GM12801 (cell line): ENCODE measurements around the gene DOCK10.

Experiments used
- TF ChIP-seq, protein P1 (sequence below): IDR thresholded peaks from one replicate; pipeline ENCODE4 v1.5.1; 2011; ENCODE audit warnings: control low read depth; ENCODE audit not compliant: insufficient read length; ENCODE audit errors: extremely low read depth

Gene DOCK10

DNA sequence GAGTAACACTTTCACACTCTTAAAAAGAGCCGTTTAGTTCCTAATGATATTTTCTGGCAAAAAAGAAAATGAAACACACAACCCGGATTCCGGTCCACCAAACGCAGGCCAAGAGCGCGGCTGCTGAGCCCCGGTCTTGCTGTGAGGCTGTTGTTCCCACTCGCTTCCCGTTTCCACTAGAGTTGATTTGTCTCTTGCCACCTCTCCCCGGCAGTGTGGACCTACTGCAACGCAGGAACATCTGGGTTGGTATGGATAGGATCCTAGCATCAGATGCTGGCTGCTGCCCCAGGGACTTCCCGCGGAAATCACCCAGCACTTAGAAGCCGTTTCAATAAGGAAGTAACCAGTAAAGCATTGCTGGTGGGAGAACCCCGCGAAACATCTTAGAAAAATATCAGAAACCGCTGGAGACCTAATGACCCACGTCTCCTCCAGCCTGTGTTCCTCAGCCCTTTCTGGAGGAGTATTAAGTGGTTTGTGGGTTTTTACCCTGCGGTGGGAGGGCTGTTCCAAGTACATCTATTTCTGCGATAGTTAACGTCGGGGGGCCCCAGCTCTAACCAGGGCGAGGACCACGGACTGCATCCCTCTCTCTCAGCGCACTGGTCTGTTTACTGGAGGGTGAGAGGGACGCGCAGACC, 939 bp downstream of the DOCK10 start:
- TF ChIP-seq, protein P1, sequence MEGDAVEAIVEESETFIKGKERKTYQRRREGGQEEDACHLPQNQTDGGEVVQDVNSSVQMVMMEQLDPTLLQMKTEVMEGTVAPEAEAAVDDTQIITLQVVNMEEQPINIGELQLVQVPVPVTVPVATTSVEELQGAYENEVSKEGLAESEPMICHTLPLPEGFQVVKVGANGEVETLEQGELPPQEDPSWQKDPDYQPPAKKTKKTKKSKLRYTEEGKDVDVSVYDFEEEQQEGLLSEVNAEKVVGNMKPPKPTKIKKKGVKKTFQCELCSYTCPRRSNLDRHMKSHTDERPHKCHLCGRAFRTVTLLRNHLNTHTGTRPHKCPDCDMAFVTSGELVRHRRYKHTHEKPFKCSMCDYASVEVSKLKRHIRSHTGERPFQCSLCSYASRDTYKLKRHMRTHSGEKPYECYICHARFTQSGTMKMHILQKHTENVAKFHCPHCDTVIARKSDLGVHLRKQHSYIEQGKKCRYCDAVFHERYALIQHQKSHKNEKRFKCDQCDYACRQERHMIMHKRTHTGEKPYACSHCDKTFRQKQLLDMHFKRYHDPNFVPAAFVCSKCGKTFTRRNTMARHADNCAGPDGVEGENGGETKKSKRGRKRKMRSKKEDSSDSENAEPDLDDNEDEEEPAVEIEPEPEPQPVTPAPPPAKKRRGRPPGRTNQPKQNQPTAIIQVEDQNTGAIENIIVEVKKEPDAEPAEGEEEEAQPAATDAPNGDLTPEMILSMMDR = no peak

DNA sequence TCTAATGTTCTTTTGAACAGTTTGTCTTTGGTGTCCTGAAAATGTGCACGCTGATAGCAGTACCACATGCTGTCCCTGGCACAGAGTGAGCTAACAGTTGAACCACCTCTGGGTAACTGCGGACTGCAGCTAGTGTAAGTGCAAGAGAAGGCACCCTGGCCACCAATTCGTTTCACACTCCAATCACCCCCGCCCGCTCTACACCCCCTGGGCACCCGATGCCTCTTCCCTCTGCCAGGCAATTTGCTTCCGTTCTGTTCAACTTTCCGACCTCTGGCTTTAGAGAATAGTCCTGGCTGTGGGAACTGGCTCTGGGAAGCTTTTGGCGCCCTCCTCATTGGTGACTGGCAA, 1.4 kb downstream of the DOCK10 start:
- TF ChIP-seq, protein P1 = no peak

DNA sequence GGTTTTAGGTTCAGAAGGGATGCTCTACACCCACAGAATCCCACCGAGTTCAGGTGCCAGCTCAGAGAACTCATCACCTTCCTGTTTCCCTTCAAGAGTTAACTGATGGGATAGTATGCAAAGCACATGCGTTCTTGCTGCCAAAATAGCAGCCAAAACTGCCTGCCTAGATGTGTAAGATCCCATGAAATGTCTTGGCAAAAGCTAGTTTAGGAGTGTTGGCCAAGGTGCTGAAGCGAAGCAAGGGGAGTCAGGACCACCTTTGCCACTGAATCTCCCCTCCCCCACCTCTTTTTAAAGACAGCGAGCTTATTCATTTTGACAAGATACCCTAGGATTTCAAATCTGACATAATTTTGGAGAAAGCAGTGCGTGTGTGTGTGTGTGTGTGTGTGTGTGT, 2.1 kb downstream of the DOCK10 start:
- TF ChIP-seq, protein P1 = no peak

DNA sequence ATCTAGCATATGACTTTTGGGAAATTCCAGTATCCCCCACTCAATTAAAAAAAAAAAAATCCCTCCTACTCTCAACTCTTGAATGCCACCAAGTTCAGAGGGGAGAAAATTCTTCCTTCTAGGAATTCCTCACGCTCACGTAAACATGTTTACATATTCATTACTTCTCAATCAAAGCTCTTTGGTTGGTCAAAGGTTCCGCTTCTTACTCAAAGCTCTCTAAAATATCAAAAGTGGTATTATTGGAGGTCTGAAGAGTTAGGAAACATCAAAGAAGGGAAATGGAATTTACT, 4.1 kb downstream of the DOCK10 start:
- TF ChIP-seq, protein P1 = no peak

DNA sequence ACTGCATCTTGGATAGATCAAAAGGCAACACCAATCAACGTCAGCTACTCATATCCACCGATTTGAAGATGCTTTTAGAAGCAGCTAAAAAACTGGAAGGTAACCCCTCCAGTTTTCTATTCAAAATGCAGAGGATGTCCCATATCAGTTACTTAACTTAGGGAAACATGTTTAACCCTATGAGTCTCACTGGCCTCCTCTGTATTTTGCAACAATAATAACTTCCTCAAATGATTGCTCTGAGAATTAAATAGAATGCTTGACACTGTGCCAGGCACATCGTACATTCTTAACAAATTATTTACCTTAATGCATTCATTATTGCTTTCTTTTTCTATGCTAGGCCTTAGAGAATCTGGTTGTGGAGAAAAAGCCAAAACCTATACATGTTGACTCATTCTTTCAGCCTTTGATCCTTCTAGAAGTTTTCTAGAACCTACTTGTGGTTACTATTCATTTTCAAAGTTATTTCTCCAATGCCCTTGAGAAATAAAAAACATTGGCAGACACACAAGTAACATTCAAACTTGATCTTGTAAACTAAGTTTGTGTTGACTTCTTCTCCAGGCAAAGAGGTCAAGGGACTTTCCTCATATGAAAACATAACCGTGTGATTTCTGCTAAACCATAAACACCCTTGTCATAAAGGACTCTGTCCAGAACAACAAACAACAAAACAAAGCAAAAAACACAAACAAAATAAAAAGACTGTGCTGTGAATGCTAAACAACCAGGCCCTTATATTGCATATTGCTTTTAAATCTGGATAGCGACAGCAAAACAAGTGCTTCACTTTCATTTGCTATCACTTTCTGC, 4.6 kb downstream of the DOCK10 start:
- TF ChIP-seq, protein P1 = no peak

DNA sequence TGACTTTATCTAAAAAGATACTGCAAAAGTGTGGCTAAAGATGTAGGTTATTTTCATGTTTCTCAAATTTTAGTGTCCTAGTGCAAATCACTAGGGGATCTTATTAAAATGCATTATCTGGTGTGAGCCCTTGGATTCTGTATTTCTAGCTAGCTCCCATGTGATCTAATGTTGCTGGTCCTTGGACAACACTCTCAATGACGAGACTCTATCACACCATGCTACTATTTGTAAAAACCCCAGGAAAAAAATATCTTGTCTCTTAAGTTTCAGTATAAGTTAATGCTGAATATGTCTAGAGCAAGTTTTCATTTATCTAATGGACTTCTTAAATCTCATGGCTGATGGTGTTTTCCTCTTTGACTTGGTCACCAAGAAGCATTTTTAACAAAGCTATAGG, 5.8 kb downstream of the DOCK10 start:
- TF ChIP-seq, protein P1 = no peak

DNA sequence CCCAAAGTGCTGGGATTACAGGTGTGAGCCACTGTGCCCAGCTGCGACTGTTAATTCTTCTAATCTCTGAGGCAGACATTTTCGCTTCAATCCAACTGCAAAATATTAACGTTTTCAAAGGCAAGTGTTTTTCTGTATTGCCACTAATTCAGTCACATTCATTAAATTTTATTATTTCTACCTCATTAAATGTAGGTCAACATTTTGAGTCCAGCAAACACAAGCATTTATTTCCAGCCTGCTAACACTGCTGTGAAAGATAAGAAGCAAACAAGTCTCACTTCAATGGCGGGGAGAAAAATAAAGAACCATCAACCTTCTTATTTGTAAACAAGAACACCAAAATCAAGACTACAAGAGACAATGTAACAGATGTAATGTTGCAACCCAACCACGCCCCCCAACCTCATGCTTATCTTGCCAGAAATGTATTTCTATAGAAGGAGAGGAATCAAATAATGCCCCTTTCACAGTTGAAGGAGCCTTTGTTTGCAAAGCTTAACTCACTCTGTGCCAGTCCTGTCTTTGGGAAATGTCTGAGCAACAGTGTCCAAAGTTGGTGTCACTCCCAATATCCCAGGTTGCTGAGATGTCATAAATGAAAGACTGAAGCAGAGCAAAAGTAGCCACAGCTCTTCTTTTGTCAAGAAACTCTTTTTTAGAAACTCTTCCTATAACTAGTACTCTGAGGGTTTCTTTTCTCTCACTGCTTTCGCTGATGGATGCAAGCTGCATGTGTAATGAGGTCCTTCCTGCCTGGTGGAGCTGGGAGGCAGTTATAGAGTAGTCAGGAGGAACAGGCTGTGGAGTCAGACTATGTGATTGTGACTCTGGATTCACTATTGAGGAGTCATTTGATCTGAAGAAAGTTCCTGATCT, 8.6 kb downstream of the DOCK10 start:
- TF ChIP-seq, protein P1 = no peak
